Right kidney (tissue), 1 donor: ENCODE results near the gene TAAR6.
"Not testable (repeated sequence)": the region's sequence is repeated elsewhere in the genome, so short reads cannot be mapped to it uniquely, and the experiment has no call there.

Source experiments
- DNase-seq: peaks from one replicate; pipeline ENCODE4 v3.0.0-alpha.2; 2016

TAAR6 gene

DNA sequence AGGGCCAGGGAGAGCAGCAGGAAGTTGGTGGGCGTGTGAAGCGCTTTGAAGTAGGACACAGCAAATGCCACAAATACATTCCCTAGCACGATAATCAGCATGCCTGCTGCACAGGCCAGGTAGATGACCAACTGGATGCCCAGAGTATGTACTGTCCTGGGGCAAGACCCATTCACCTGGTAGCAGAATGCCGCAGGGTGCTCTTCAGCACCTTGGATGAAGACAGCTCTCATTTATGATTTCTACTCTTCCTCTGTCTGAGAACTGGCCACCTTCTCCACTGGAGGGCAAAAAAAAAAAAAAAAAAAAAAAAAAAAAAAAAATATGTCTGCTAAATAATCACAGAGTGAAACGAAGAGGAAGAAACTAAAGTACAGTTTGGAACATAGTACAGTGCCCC lies 19.3 kb downstream of the TAAR6 start, which contains the start of gene TAAR5:
Gene TAAR5, minus strand, starts transcription at position 288 of the 400 bp plus-strand sequence. Its CDS starts 55 bp downstream, at position 233.
- DNase-seq: no peak

DNA sequence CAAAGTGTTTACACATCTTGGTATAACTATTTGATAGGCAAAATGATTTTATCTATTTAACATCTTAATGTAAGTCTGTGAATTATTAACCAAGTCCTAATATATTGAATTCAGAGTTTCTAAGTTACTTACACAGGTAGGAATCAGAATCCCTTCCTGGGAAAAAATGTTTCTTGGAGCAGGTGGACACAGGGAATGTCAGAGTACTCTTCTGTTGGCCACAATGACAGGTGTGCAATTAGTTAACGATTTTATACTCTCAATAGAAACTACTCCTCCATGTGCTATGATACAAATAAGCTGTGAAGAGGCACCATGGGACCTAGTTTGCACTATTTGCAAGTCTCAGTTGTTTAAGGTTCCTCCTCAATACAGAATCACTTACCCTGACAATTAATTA lies 20.2 kb downstream of the TAAR6 start:
- no peak for DNase-seq

DNA sequence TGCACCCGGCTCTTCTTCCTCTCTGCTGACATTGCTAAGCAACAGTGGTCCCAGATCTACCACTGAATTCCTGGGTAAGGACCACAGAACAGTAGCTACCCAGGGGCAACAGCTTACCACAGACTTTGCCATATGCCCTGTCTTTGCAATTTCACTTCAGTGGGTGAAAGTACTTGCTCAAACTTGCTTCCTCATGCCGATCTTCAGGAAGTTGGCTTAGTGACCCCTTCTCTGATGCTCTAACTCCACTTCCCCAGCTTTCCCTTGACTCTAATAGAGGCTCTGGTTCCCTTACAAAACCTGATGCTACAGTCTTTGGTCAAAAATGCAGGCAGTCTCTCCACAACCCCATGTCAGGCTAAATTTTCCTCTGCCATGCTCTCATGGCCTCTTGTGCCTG lies 22.7 kb downstream of the TAAR6 start:
- no peak for DNase-seq

DNA sequence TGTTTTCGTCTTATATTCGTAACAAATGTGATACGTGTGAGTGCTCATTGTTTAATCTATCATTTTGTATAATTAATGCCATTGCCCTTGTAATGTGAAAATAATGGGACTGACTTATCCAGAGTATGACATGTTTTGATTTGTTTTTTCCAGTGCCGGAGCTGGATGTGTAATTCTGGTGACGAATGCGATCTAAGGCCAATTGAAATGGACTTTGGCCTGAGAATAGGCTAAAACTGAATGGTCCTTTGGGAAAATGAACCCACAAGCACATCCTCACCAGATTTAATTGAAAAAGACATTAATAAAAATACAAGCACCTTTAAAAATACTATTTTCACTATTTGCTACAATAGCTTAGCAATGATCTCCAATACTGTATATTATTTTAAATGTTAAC lies 26.1 kb downstream of the TAAR6 start:
- DNase-seq: no peak

DNA sequence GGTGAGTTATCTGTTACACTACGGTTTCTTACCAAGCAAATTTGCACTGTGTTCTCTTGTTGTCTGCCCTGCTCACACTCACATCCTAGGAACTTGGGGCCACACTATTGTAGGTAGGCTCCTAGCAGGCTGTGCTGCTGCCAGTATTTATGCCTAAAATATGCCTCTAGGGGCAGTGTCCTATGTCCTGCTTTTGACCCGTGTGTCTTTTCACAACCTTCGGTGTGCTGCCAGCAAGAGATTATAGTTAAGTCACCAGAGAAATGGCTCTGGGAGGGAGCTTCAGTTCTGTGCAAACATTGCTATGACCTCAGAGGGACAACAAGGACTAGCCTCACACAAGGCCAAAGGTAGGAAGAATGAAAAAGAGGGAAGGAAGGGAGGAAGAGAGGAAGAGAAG lies 28.4 kb downstream of the TAAR6 start:
- no peak for DNase-seq

DNA sequence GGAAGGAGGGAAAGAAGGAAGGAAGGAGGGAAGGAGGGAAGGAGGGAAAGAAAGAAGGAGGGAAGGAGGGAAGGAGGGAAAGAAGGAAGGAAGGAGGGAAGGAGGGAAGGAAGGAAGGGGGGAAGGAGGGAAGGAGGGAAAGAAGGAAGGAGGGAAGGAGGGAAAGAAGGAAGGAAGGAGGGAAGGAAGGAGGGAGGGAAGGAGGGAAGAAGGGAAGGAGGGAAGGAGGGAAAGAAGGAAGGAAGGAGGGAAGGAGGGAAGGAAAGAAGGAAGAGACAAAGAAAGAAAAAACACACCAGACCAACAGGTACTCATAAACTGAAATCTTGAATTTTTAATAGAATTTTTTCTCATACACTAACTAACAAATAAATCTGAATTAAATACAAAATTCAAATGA lies 30.8 kb downstream of the TAAR6 start:
- not testable (repeated sequence) for DNase-seq

DNA sequence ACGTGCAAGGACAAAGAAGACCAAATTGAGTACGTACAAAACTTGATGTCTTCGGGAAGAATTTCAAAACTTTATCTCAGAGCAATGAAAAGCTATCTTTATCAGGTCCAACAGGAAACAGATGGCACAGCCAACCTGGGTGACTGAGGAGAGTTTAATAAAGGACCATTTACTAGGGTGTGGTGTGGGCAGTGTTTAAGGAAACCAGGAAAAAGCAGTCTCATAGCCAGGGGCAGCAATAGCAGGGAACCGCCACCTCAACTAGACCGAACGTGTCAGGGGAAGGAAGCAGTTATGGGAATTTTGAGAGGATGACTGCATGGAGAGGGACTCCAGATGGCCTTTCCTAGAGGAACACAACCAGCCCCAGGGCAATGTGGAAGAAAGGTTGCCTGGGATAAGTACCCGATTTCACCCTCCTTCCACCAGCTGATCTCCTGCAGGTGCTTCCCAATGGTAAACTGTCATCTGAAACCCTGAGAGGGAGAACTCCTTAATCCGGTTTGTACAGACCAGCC lies 34.6 kb downstream of the TAAR6 start:
- no peak for DNase-seq

DNA sequence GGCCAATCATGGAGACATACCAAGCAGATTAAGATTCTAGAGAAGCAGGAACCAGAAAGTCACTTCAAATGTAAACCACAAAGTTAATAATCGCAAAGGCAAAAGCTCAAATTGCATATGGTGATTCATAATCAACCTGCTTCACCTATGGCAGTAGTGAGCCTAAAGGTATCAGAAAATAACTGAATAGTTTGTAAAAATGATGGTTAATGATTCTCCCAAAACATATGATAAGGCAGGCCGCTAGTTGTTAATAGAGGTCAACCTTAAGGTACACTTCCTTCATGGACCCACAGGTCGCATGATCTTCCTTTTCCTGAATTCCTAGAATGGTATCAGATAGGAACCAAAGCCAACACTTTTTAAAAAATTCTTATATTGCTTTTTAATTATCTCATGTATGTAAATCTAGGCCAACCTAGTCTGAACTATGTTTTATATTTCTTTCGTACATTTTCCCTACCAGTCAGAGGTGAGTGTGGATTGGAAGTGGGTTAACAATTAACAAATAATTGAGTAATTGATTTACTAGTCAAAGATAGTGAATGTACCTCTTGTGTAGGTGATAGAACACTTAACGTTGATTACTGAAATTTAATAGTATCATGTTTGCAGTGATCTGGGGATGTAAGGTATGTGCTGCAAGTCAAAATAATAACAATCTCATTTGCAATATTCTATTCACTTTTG lies 37.6 kb downstream of the TAAR6 start:
- no peak for DNase-seq

DNA sequence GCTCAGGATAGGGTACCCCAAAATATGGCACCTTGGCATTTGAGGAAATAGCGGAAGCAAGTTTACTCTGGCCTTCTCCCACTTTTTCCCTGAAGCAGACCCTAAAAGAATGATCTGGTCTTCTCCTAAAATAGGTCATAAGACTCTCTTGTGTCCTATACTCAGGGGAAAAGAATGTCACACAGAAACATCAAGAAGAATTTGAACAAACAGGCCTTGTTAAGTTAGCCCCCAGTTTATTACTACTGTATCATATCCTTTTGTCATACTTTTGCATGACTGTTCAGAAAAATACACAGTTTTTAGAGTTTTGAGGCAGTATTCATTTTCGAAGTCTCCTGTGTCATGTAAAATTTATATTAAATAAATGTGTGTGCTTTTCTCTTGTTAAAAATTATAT lies 41.5 kb downstream of the TAAR6 start:
- DNase-seq: no peak

DNA sequence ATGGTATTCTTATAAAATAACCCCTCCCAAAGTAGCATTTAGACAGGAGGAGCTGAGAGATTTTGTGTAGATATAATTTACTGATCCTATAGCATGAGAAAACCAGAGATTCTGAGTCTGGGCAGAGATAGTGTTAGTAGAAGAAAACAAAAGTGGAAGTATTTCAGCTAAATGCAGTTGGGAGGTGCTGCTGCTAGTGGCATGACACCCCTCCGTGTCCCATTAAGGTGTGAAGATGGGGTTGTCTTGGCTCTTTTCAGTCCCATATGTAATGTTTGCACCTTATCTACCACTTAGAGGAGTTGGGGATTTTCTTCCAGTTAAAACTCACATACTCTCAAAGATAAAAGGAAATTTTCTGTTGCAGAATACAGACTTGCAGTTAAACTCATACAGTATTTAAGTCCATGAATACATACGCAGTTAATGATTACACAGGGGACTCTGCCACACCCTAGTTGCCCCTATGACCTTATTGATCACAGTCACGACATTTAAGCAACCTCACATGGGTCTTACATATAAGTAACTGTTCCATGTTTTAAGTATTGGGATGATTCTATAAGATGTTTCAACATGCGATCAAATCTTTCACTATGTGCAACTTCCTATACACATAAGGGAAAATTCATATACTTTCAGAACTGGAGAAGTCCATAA lies 42.5 kb downstream of the TAAR6 start:
- DNase-seq: no peak

DNA sequence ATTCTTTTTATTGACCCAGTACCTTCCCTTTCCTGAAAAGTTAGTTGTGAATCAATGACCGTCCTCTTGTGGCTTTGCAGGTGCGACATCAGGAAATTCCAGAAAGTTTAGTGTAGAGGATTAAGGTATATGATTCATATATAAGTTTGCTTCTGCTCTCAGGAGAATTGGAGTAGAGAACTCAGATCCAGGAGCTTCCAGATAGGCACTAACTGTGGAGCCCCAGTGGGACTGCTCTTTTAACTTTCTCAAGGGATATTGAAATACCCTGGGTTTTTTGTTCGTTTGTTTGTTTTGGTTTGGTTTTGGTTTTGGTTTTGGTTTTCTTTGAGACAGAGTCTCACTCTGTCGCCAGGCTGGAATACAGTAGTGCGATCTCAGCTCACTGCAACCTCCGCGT lies 44.4 kb downstream of the TAAR6 start:
- DNase-seq: no peak

DNA sequence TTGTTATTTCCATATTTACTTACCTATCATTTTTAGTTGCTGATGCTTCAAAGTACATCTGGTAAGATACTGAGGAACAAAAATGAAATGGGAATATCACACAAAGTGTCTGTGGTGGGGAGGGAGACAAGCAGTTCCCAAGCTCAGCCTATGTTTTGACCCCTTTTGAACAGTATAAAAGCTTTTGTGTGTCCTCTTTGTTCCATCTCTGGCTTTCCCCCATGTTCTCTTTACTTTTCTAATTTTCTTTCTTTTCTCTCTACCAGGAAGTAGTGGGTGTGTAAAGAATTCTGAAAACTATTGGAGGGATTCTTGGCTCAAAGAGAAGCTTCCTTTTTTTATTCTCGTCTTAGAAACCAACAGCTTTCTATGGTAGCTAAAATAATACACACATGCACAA lies 46.6 kb downstream of the TAAR6 start:
- DNase-seq: no peak
